Posterior cingulate gyrus (tissue), 11 donors: ENCODE data around the gene KDM5C.

Experiments
- DNase-seq, 10 donors: peaks; one replicate each; pipeline versions ENCODE4 v3.0.0 to v3.0.0-alpha.2; 2020 to 2021; ENCODE audit warnings: mixed read lengths in 3 of 10
- intact Hi-C: fragments of 100-400 bp; cut with DNase I; formaldehyde crosslinking; loops from one replicate; pipeline ENCODE4 v1.15.1; 2023

The KDM5C gene

DNA sequence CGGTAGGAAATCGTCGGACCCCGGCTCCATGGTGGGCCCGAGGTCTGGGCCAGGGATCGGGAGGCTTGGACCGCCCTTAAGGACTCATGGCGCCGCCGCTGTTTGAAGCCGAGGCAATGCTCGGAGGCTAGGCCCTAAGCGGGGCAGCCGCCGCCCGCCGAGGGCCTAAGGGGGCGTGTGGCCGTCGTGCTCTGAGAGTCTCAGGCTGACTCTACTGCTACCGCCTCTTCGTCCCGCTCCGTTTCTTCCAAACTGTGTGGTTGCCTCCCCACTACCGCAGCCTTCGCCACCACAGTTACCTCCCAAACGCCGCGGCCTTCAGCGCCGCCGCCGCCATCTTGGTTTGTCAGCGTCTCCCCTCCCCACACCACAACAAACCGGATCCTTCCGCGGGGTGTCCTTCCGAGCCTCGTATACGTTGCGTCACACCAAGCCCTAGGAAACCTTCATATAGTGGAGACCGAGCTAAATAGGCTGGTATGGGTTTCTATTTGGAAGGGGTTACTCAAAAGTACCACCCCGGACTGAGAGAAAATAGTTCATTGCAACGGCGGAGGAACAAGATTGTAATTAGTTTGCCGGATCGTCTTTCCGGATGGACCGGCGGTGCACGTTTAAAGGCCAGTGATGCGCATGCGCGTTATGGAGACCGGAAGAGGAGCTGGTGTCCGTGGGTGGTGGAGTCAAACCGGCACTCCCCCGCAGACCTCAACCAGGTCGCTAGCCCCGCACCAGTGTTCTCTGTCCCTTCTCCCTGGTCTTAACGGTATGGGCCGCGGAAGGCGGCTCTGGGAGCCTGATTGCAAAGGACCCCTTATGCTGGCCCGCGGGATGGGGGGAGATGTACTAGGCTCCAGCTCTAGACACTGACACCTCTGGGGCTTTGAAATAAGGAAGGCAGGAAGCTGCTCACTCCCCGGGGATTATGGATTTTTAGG lies at the start of gene KDM5C:
KDM5C (minus strand) TSS at position 348 of the 938 bp plus-strand sequence; CDS start at position 30, 318 bp downstream.
- DNase-seq, result peak; percentile 75 to 98 (median 90)
- intact Hi-C loops, result no loop called here

DNA sequence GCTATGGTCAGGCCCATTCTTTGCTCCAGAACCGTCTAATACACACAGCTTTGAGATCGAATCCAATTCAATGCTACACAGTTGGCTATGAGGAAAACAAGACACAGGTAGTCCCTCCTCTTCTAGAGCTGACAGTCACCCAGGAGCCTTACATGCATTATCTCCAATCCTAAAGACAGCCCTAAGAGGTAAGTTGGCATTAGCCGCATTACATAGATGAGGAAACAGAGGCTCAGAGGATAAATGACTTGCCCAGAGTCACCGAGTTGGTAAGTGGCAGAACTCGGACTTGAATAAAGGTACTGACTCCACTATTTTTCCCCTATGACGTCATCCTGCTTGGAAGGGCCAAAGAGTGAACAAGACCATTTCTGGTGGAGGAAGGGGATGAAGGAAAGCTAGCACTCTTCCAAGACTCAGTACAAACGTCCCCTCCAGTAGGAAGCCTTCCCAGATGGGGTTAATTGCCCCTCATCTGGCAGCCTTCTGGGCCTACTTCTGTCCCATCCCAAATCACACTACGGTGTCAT lies 47.9 kb upstream of the KDM5C start:
- DNase-seq, result no peak
- intact Hi-C loops, result no loop called here

DNA sequence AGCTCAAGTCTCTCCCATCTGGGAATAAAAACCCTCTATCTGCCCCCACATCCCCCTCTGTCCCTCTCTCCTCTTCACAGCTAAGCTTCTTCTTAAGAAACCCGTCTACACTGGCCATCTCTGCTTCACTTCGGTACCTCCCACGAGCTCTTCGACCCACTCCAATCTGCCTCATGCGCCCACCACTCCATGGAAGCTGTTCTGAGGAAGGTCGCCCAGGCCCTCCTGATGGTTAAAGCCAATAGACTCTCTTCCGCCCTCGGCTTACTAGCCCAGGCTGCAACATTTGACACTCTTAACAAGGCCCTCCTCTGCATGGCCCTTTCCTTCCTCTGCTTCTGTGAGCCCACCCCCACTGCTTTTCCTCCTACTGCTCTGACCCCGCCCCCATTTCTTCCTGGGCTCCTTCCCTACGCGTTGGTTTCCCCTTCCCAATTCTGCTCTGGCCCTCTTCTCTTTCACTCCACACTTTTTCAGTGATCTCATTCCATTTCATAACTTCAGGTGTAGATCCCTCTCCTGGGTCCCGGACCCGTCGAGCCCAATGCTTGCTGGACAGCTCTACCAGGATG lies 44.6 kb upstream of the KDM5C start:
- intact Hi-C loops, result no loop called here
- DNase-seq, result no peak

DNA sequence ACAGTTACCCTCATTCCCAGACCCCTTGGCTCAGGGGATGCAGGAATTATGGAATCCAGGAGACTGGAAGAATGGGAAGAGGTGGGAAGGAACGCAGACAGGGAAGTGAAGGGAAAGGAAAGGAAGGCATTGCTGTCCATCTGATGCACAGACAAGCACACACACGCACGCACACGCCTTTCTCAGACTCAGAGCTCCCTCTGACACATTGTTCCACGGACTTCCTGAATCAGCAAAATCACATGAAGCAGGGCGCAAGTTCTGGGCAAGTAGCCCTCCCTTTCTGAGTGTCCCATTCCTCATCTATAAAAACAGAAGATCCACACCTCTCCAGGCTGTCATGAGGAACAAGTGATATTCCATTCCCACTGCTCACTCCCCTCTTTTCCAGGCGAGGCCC lies 43.2 kb upstream of the KDM5C start:
- DNase-seq, result no peak
- intact Hi-C loops, result no loop called here

DNA sequence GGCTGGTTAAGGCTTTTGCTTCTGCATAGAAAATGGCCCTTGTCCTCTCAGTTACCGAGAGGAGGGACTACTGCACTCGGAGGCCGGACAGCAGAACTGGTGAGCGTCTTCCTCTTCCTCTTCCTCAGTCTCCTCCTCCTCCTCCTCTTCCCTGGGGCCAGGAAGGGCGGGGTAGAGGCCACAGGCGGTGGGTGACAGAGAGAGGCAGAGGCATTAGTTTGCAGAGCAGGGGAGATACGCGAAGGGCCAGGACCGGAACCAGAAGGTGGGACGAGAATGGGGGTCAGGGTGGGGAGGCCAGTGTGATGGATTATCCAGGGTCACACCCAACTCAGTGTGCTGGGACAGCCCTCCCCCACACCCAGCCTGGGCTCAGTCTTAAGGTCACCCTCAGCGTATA lies 41.9 kb upstream of the KDM5C start:
- DNase-seq, result peak in 1 of 10 donors; percentile 40
- intact Hi-C loops, result no loop called here

DNA sequence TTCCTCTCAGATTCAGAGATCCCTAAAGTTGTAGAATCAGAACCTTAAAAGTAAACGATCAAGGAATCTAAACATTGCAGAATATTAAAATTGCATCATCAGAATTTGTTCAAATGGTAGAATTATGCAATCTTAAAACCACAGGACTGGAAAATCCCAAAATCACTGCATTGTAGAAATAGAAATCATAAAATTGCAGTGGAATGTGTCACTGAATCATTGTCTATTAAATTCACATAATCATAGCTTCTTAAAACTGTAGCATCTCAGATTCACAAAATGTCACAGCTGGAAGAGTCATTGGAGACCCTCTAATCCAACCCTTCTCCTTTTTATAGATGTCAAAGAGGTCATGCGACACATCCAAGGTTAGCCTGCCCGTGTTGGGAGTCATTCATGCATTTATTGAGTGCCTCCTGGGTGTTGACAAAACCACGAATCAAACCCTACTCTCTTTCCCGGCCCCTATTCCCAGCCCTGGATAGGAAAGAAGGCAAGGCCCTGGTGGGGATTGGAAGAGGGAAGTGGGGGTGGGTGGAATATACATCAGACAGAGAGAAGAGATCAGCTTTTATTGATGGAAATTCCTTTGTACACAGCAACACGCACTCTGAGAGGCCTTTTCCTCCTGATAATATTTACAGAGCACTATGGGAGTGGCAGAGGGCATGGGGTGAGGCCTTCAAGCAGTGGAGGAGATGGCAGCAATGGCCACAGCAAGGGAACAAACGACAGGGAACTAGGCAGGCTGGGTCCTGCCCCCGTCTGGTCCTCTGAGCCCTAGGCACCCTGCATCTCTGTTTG lies 41.0 kb upstream of the KDM5C start:
- intact Hi-C loops, result no loop called here
- DNase-seq, result peak in 1 of 10 donors; percentile 62

DNA sequence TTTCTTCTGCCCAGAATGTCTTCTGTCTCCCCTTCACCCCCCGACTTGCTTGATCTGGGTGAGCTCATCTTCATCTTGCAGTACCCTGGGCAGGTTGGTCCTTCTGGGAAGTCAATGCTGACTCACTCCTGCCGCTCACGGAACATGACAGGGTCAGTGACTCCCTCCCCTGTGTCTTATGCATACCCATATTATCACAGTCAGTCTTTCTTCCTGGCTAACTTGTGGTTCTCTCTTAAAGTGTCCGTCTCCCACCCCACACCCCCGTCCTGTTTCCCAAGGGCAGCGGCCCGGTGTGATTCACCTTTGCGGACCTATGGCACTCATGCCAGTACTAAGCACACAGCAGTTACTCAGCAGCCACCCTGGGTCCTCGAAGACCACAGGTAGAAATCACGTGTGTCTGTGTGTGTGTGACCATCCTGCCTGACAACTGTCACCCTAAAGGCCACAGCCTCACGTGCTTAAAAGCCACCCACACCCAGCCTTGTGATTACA lies 38.6 kb upstream of the KDM5C start:
- intact Hi-C loops, result no loop called here
- DNase-seq, result no peak

DNA sequence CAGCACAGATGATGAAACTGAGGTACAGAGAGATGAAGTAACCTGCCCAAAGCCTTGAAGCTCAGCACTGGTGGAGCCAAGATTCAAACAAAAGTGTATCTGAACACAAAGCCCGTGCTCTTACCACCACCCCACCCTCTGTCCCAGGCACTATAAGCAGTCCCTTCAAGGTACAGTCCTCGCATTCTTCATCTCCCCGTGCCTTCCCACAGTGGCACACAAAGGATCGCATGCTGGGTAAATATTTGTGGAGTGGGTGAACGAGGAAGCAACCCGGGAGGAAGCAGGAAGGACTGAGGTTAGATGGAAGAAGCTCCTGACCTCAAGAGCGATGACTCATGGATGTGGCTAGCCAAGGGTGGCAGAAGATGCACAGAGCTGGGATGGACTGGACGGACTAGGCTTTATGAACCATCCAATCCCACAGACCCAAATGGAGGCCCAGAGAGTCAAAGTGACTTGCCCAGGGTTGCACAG lies 37.9 kb upstream of the KDM5C start:
- intact Hi-C loops, result no loop called here
- no peak for DNase-seq

DNA sequence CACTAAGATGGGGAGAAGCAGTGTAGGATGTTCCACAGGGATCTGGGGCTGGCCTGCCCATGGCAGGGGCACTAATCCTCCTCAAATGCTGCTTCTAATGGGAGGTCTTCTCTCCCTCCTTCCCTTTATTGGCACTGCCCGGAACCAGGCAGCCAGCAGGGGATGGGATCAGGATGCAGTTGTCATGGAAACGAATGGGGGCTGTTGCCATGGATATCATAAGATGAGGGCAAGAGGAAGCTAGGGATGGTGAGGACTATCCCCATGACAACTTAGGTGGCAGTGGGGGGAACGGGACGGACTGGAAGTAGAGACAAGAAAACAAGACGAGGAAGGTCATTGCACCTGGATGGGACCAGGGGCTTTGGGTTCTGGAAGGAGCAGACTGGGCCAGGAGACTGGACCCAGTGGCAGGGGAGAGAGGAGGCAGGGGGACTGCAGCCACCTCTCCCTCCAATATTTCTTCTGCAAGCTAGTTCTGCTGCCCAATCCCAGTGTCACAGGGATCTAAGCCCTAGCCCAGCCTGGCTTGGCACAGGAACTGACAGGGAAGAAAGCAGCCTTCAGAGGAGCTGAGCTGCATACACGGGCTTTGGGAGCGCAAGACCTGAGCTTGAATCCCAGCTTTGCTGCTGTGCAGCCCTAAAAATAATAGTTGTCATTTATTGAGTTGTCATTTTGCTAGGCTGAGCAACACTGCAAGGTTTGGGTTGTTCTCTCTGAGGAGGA lies 37.3 kb upstream of the KDM5C start:
- intact Hi-C loops, result no loop called here

DNA sequence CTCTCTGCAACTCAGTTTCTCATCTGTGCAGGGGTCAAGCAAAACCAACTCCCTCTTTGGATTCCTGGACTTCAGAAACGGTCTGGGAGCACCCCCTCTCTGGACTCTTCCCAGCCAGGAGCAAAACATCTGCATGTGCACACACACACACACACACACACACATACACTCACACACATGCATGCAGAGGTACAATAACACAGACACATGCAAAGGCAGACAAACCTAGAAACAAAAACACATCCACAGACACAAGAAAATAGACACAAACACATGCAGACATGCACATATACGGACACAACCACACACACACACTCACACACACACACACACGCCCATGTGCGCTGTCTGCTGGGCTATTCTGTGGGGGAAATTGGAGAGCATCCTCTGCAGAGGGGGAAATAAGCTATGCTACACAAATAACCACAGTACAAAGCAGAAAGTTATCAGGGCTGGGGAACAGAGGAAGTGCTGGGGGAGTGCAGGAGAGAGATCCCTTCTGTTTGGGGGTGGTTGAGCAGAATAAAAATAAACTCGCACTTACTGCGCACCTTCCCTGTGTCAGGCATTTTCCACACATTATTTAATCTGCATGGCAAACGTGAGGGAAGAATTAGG lies 36.5 kb upstream of the KDM5C start:
- no peak for DNase-seq
- intact Hi-C loops, result no loop called here

More for the DNA sequence above, 37.3 kb upstream of the KDM5C start:
- DNase-seq, result no peak

DNA sequence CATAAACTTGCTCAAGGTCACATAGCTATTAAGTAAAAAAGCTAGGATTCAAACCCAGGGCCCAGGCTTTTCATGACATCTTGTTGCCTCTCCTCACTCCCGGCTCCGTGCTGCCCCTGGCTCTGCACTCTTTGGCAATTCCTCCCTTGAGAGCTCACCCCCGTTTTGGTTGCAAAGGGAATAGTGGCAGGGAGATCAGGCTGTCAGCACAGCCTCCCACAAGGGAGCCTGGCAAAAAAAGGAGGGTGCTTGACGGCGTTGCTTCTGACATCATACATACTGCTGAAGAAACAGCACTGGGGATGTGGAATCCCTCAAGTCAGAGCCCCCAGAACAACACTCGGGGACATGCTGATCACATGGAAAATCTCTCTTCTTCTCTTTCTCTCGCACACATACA lies 35.8 kb upstream of the KDM5C start:
- intact Hi-C loops, result no loop called here

DNA sequence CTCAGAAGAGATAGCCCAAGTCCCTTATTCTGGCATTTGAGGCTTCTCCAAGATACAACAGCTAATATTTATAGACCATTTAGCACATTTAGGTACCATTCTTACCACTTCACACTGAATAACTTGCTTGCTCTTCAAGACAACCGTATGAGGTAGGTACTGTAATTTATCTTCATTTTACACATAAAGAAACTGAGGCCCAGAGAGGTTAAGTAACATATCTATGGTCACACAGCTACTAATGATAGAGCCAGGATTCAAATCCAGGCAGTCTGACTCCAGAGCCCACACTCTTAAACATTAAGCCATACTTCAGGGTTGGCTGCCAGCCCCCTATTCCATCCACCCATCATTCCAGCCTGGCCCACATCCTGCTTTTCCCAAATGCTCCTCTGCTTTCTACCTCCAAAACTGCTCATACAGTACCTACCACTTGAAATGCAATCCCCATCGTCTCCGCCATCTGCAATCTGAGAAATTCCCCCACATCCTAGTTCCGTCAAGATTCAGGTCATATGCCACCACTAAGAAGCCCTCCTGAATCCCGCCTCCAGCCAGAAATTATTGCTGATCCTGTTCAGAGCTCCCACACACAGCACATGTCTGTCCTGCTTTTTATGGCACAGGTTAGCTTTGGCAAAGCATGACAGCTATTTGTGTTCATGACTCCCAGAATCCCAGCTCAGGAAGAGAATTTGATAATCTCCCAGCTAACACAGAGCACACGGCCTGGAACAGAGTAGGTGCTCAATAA lies 32.8 kb upstream of the KDM5C start:
- intact Hi-C loops, result no loop called here
- peak in 1 of 10 donors; percentile 4 for DNase-seq

More for the DNA sequence above, 35.8 kb upstream of the KDM5C start:
- DNase-seq, result peak in 1 of 10 donors; percentile 32

DNA sequence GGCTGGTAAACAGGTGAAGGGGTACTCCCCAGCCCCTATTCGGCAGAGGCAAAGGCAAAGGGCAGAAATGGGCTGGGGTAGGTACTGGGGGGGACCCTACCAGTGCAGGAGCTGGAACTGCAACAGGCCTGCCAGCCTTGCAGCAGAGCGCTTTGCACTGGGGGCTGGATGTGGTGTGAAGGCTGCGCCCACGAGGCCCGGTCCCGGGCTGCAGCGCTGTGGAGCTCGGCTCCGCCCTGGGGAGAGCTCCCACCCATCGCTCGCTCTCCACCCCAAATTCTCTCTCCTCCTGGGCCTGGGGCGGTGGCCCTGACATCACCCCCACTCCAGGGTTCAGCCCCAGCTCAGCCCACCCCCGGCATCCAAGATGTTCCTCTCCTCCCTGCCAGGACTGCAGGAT lies 32.2 kb upstream of the KDM5C start:
- DNase-seq, result peak in 1 of 10 donors; percentile 40
- intact Hi-C loops, result no loop called here

DNA sequence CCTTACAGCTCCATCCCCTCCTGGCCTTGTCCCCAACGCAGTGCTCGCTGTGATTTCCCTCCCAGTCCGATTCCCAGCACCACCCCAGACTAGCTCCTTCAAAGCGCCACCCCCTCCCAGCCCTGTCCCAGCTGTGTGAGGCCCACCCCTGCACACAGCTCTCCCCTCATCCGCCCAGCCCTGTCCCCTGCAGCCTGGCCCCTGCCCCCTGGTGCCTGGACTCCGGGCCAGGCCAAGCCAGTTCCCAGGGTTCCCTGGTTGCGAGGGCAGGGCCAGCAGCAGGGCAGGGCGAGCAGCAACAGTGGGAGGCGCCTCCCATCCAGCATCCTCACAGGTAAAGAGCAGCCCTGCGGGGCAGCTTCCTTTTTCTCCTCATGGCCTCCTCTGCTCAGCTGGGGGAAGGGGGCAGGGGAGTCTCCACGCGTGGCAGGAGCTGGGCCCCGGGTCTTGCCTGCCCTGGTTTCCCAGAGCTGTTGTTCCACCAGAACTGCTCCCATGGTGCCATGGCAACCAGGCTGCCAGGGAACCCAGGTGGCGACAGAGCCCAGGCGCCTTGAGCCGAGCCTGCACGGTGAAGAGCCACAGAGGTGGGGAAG lies 31.5 kb upstream of the KDM5C start:
- DNase-seq, result peak in 5 of 10 donors; percentile 24 to 93 (median 79)
- intact Hi-C loops, result no loop called here

DNA sequence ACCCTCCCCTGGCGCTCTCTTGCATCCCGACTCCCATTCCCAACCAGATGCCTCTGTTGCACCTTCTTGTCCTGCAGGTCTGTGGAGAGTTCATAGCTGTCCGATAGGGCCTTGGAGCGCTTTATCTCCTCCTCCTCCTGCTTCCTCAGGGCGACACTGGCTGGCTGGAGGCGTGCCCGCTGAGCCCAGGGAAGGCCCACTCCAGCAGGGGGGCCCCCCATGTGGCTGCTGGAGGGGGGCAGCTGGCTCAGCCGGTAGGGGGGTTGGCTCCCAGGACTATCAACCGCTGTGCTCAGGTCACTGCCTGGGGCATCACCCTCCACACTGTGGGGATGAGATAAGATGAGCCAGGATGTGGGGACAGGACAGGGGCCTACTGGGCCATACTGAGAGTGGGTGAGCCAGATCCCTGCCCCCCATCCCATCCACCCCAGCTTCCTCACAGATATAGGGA lies 30.8 kb upstream of the KDM5C start:
- peak in 1 of 10 donors; percentile 41 for DNase-seq
- intact Hi-C loops, result no loop called here

DNA sequence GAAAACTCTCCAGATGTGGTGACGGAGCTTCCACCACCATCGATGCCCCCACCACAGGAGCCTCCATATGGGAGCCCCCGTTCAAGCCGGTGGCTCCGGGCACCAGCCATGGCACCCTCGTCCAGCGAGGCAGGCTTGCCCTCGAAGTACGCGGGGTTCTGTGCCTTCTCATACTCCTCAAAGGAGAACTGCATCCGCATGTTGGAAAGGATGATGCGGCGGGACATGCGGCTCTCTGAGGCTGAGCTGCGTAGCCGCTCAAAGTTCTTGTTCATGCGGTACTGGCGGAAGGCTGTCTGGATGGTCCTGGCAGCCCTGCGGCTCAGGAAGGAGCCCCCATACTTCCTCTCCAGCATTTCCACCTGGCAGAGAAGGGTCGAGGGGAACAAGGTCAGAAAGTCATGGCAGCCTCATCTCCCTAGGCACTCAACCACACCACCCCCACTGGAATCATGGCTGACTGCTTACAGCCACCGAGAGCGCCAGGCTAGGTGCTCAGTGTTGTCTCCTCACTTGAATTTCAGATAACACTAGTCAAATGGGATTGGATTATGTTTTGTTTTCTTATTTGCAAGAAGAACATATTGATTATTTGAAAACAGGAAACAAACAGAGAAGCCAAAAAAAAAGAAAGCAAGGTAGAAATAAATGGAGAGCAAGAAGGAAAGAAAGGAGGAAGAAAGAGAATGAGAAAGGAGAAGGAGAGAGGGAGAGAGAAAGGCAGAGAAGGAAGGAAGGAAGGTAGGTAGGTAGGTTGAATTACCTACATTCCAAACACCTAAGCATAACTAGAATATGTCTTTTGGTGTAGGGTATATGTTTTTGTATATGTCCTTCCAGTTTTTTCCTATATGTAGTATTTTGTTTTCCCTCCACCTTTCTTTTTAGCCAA lies 29.8 kb upstream of the KDM5C start:
- peak in 1 of 10 donors; percentile 9 for DNase-seq
- intact Hi-C loops, result no loop called here
